ENCODE data around the gene CR1L.

- no peak for TF ChIP-seq SMC3 (conservative IDR thresholded peaks at IDR 0.05; ENCODE audit: poor library complexity)
- no peak for TF ChIP-seq CTCF (IDR thresholded peaks at IDR 0.05; ENCODE audit: poor library complexity, severe bottlenecking)
These were observed 3.6 kb downstream of the CR1L start for GRCh38 chr1:207648334-207649209.
